Measurements from ENCODE around the gene ATR. TPM values are rescaled to one million over a fixed set of nuclear protein-coding genes. Genes with fewer than 3 reads are reported as not detected.
"Not testable (repeated sequence)": the region's sequence is repeated elsewhere in the genome, so short reads cannot be mapped to it uniquely, and the experiment has no call there.

Gene ATR
- total RNA-seq, 2 donors from 2014 or later, result 35.6 to 36.1 TPM

- DNase-seq (ENCODE audit: low spot score), result no peak
- 88% methylated on average over 19 of the region's 21 CpGs for WGBS
- no peaks in the 10 kb centered on the region for H3K27me3 ChIP-seq (replicated peaks; ENCODE audit: insufficient read depth)
- TF ChIP-seq POLR2AphosphoS5 (IDR thresholded peaks at IDR 0.05) (no peak), POLR2A (IDR thresholded peaks at IDR 0.05) (no peak)
- TF ChIP-seq, protein P1, sequence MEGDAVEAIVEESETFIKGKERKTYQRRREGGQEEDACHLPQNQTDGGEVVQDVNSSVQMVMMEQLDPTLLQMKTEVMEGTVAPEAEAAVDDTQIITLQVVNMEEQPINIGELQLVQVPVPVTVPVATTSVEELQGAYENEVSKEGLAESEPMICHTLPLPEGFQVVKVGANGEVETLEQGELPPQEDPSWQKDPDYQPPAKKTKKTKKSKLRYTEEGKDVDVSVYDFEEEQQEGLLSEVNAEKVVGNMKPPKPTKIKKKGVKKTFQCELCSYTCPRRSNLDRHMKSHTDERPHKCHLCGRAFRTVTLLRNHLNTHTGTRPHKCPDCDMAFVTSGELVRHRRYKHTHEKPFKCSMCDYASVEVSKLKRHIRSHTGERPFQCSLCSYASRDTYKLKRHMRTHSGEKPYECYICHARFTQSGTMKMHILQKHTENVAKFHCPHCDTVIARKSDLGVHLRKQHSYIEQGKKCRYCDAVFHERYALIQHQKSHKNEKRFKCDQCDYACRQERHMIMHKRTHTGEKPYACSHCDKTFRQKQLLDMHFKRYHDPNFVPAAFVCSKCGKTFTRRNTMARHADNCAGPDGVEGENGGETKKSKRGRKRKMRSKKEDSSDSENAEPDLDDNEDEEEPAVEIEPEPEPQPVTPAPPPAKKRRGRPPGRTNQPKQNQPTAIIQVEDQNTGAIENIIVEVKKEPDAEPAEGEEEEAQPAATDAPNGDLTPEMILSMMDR (IDR thresholded peaks at IDR 0.05), result no peak
- H3K36me3 ChIP-seq, result no peaks in the 10 kb centered on the region
- H3K4me1 ChIP-seq (replicated peaks), result no peaks in the 10 kb centered on the region
- intact Hi-C loops (cut with DNase I), result no loop called here
- H3K9me3 ChIP-seq, result no peaks in the 10 kb centered on the region
- H3K4me3 ChIP-seq, result no peak overlapping the region
- H3K27ac ChIP-seq, result no peak overlapping the region
Observed at GRCh38 chr3:142568393-142569017, 10.0 kb downstream of the ATR start.

DNA sequence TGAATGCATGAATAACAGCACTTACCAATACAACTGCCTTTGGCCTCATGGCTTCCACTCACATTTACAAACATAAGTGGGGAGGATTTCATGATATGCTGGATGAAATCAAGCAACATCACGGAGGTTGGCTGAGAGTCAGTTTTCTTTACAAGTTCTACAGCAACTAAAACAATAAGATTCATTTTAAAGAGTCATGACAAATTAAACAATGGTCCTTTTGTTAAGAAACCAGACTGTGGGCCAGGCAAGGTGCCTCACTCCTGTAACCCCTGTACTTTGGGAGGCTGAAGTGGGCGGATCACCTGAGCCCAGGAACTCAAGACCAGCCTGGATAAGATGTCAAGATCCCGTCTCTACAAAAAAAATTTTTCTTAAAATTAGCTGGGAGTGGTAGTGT is 12.4 kb downstream of the ATR start:
- no peak for DNase-seq (ENCODE audit: low spot score)
- WGBS, result 54% methylated on average over 3 of the region's 3 CpGs
- H3K27ac ChIP-seq, result no peak overlapping the region
- H3K4me3 ChIP-seq, result no peak overlapping the region
- intact Hi-C loops (cut with DNase I), result no loop called here
- H3K4me1 ChIP-seq (replicated peaks), result no peaks in the 10 kb centered on the region
- H3K36me3 ChIP-seq, result no peaks in the 10 kb centered on the region
- no peaks in the 10 kb centered on the region for H3K27me3 ChIP-seq (replicated peaks; ENCODE audit: insufficient read depth)
- TF ChIP-seq, protein P1 (IDR thresholded peaks at IDR 0.05), result no peak
- TF ChIP-seq POLR2A (IDR thresholded peaks at IDR 0.05), result no peak
- no peaks in the 10 kb centered on the region for H3K9me3 ChIP-seq

DNA sequence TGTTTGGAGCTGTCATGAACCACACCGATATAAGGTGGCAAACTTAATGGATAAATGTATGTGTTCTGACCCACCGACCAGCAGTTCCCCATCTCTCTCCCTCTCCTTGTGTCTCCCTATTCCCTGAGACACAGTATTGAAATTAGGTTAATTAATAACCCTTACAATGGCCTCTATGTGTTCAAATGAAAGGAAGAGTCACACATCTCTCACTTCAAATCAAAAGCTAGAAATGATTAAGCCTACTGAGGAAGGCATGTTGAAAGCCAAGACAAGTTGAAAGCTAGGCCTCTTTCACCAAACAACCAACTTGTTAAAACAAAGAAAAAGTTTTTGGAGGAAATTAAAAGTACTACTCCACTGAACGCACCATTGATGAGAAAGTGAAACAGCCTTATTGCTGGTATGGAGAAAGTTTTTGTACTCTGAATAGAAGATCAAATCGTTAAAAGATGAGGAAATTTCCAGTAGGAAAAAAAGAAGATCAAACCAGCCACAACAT is 15.0 kb downstream of the ATR start:
- DNase-seq (ENCODE audit: low spot score), result no peak
- H3K36me3 ChIP-seq, result no peaks in the 10 kb centered on the region
- TF ChIP-seq, protein P1 (IDR thresholded peaks at IDR 0.05), result no peak
- TF ChIP-seq POLR2A (IDR thresholded peaks at IDR 0.05) (no peak), POLR2AphosphoS5 (IDR thresholded peaks at IDR 0.05) (no peak)
- H3K9me3 ChIP-seq, result no peaks in the 10 kb centered on the region
- 95% methylated on average over 4 of the region's 4 CpGs for WGBS
- intact Hi-C loops (cut with DNase I), result no loop called here
- no peaks in the 10 kb centered on the region for H3K27me3 ChIP-seq (replicated peaks; ENCODE audit: insufficient read depth)
- H3K4me1 ChIP-seq (replicated peaks), result no peaks in the 10 kb centered on the region
- H3K4me3 ChIP-seq, result no peak overlapping the region
- H3K27ac ChIP-seq, result no peak overlapping the region

DNA sequence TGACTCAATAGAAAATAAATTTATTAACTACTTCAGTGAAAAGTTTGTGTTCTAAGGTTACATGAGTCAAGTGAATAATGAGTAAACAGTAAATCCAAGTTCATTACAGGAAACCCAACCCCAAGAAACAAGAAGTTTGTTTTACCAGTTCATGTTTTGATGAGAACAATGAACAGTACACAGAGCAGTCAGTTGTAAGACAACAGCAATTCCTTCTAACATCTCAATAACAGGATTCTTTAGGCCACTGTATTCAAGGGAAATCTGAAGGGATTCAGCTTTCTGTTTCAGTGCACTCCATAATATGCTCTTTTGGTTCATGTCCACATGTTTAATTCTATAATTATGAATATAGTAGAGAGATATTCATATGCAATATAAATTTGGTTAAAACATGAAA is 18.4 kb downstream of the ATR start:
- intact Hi-C loops (cut with DNase I), result no loop called here
- no peaks in the 10 kb centered on the region for H3K27me3 ChIP-seq (replicated peaks; ENCODE audit: insufficient read depth)
- no peaks in the 10 kb centered on the region for H3K4me1 ChIP-seq (replicated peaks)
- no peak overlapping the region for H3K4me3 ChIP-seq
- no peaks in the 10 kb centered on the region for H3K9me3 ChIP-seq
- H3K27ac ChIP-seq, result no peak overlapping the region
- DNase-seq (ENCODE audit: low spot score), result no peak
- TF ChIP-seq, protein P1 (IDR thresholded peaks at IDR 0.05), result no peak
- TF ChIP-seq POLR2A (IDR thresholded peaks at IDR 0.05) (no peak), POLR2AphosphoS5 (IDR thresholded peaks at IDR 0.05) (no peak)
- H3K36me3 ChIP-seq, result no peaks in the 10 kb centered on the region

DNA sequence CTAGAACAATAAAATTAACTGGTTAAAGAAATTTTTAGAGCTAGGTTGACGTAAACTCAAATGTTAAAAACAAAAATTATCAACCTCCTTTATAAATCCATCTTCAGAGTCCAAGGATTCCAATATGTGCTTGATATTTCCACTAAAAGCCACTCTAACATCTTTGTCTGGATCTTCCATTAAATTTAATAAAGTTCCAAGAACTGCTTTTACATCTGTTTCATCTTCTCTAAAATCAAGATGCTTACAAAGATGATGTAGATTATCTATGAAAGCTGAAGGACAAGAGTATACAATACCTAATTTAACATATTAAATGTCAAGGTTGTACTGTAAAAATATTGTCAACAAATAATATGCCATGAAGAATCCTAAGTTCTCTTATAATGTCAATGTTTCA is 24.8 kb downstream of the ATR start:
- WGBS, result 90% methylated on average over 1 of the region's 1 CpG
- TF ChIP-seq, protein P1 (IDR thresholded peaks at IDR 0.05), result no peak
- intact Hi-C loops (cut with DNase I), result no loop called here
- Histone ChIP-seq H3K36me3 (no peaks in the 10 kb centered on the region), H3K27ac (no peak overlapping the region), H3K4me1 (replicated peaks) (no peaks in the 10 kb centered on the region), H3K27me3 (replicated peaks; ENCODE audit: insufficient read depth) (no peaks in the 10 kb centered on the region), H3K4me3 (no peak overlapping the region), H3K9me3 (no peaks in the 10 kb centered on the region)
- no peak for DNase-seq (ENCODE audit: low spot score)

- H3K27me3 ChIP-seq (replicated peaks; ENCODE audit: insufficient read depth); H3K9me3 ChIP-seq; DNase-seq (ENCODE audit: low spot score); H3K4me1 ChIP-seq (replicated peaks); intact Hi-C loops (cut with DNase I); H3K36me3 ChIP-seq; H3K4me3 ChIP-seq; H3K27ac ChIP-seq: not testable (repeated sequence)
- 100% methylated on average over 1 of the region's 1 CpG for WGBS
Observed at GRCh38 chr3:142552579-142552978, 26.0 kb downstream of the ATR start.

Data from prostate gland (tissue), 2 donors.